ENCODE results near the gene STT3B.

GRCh38 chr3:31530039-31530959 lies 2.4 kb upstream of the STT3B start:
- TF ChIP-seq EP300 (IDR thresholded peaks at IDR 0.05) (no peak), CTCF (IDR thresholded peaks at IDR 0.05) (no peak), POLR2A (IDR thresholded peaks at IDR 0.05) (no peak)

All from stomach (tissue), 4 donors.